Colonic mucosa (tissue), 4 donors: ENCODE data around the gene TMCC2. TPM values are rescaled to one million over a fixed set of nuclear protein-coding genes. Genes with fewer than 3 reads are reported as not detected.

Experiments
- DNase-seq: peaks from one replicate; pipeline ENCODE4 v3.0.0-alpha.2; 2020
- H3K27ac ChIP-seq: fragments of 200-600 bp; one replicate; pipeline ENCODE4 v1.8.0; 2021
- H3K27me3 ChIP-seq: fragments of 200-600 bp; one replicate; pipeline ENCODE4 v1.8.0; 2021
- H3K36me3 ChIP-seq: fragments of 200-600 bp; one replicate; pipeline ENCODE4 v1.8.0; 2021
- H3K4me1 ChIP-seq: fragments of 200-600 bp; one replicate; pipeline ENCODE4 v1.8.0; 2021; ENCODE audit warnings: mild to moderate bottlenecking
- H3K4me3 ChIP-seq: fragments of 200-600 bp; one replicate; pipeline ENCODE4 v1.8.0; 2021
- H3K9ac ChIP-seq, 2 donors: one replicate each; pipeline ENCODE4 v1.7.0; 2013; ENCODE audit warnings: control low read depth in 2 of 2, low read depth in 2 of 2, low read length in 2 of 2
- H3K9me3 ChIP-seq: fragments of 200-600 bp; one replicate; pipeline ENCODE4 v1.8.0; 2021
- CTCF ChIP-seq: fragments of 200-600 bp; IDR thresholded peaks from one replicate; pipeline ENCODE4 v1.8.0; 2022; ENCODE audit warnings: antibody characterized with exemption, mild to moderate bottlenecking
- intact Hi-C: fragments of 100-400 bp; cut with DNase I; formaldehyde crosslinking; loops from one replicate; pipeline ENCODE4 v1.14.1; 2022
- total RNA-seq, 2 donors: library from RNA; stranded (reverse); fragmentation: NEBNext Ultra II Directional in 1 of 2; extraction: Animal tissue kit (Norgen Biotek cat#: 25700) in 1 of 2; gene quantifications; one replicate each; pipeline ENCODE4 v1.2.1, GENCODE V29; 2021
- donor health status: healthy.
- donor health status: DM: no; HTN: no; CAD: no.
- donor health status: DM: no; HTN: no; CAD: no.

TMCC2 gene
- total RNA-seq, 2 donors from 2014 or later = 0.25 to 0.88 TPM

DNA sequence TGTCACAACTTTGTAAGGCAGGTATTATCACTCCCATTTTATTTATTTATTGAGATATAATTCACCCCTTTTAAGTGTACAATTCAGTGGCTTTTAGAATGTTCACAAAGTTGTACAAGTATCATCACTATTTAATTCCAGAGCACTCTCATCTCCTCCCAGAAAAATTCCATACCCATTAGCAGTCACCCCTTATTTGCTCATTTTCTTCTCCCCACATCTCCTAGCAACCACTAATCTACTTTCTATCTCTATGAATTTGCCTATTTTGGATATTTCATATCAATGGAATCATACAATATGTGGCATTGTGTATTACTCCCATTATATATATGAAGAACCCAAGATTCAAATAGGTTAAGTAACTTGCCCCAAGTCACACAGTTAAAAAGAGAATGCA, 23.2 kb upstream of the TMCC2 start:
- intact Hi-C loops = no loop called here
- Histone ChIP-seq H3K27ac (no peak overlapping the region), H3K9me3 (no peaks in the 10 kb centered on the region), H3K4me3 (no peak overlapping the region), H3K9ac (no peak overlapping the region), H3K27me3 (no peaks in the 10 kb centered on the region), H3K4me1 (no peaks in the 10 kb centered on the region), H3K36me3 (no peaks in the 10 kb centered on the region)
- no peak for DNase-seq
- no peak for TF ChIP-seq CTCF

DNA sequence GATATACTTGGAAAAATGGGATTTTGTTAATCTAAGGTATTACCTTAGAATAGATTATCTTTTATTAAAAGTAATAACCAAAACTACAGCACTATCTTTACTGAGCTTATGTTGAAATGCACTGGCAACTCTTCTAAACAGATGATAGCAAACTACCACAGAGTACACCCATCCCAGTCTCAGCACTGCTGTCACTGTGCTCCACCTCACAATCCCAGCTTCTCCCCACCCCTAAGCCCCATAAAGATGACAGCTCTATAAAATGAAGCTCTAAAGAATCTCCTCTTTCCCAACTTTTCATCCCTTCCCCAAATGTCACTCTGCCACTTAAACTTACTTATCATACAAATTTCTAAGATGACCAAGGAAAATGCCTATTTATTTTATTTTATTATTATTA, 22.7 kb upstream of the TMCC2 start:
- no peak for TF ChIP-seq CTCF
- Histone ChIP-seq H3K27me3 (no peaks in the 10 kb centered on the region), H3K27ac (no peak overlapping the region), H3K9me3 (no peaks in the 10 kb centered on the region), H3K4me1 (no peaks in the 10 kb centered on the region), H3K4me3 (no peak overlapping the region), H3K36me3 (no peaks in the 10 kb centered on the region), H3K9ac (peak overlapping the region in 1 of 2 donors; percentile 35)
- no peak for DNase-seq
- intact Hi-C loops = no loop called here

- Histone ChIP-seq H3K36me3 (no peaks in the 10 kb centered on the region), H3K4me3 (no peak overlapping the region), H3K27me3 (no peaks in the 10 kb centered on the region), H3K27ac (no peak overlapping the region), H3K9ac (no peak overlapping the region), H3K9me3 (no peaks in the 10 kb centered on the region), H3K4me1 (no peaks in the 10 kb centered on the region)
- intact Hi-C loops = no loop called here
- TF ChIP-seq CTCF = no peak
- DNase-seq = no peak
These were observed 18.9 kb upstream of the TMCC2 start for GRCh38 chr1:205208811-205209210.

GRCh38 chr1:205210756-205211168, 17.0 kb upstream of the TMCC2 start:
- H3K9me3 ChIP-seq = no peaks in the 10 kb centered on the region
- no peak for TF ChIP-seq CTCF
- H3K9ac ChIP-seq = peak overlapping the region; percentile 83 to 89
- H3K27ac ChIP-seq = peak overlapping the region; percentile 91
- no peaks in the 10 kb centered on the region for H3K36me3 ChIP-seq
- peak overlapping the region; percentile 83 for H3K4me3 ChIP-seq
- intact Hi-C loops = no loop called here
- no peaks in the 10 kb centered on the region for H3K4me1 ChIP-seq
- H3K27me3 ChIP-seq = no peaks in the 10 kb centered on the region
- DNase-seq = peak; percentile 41

GRCh38 chr1:205211169-205211838, 16.4 kb upstream of the TMCC2 start, which contains the start of gene DSTYK:
TSS of gene DSTYK (minus strand) at chr1:205211702. CDS start at chr1:205211535, 167 bp downstream.
- Histone ChIP-seq H3K27me3 (no peaks in the 10 kb centered on the region), H3K4me3 (peak within 1 kb of the TSS; percentile 83), H3K9me3 (no peaks in the 10 kb centered on the region), H3K4me1 (no peaks in the 10 kb centered on the region), H3K9ac (peak within 1 kb of the TSS; percentile 83 to 89), H3K36me3 (no peaks in the 10 kb centered on the region), H3K27ac (peak within 1 kb of the TSS; percentile 91)
- intact Hi-C loops = no loop called here
- no peak for TF ChIP-seq CTCF
- peak; percentile 94 for DNase-seq
